ENCODE data around the gene SLC25A45. TPM values are rescaled to one million over a fixed set of nuclear protein-coding genes. Genes with fewer than 3 reads are reported as not detected.

Gene SLC25A45
- total RNA-seq, 4 donors from 2014 or later = 2.6 to 12.4 (median 5.6) TPM

DNA sequence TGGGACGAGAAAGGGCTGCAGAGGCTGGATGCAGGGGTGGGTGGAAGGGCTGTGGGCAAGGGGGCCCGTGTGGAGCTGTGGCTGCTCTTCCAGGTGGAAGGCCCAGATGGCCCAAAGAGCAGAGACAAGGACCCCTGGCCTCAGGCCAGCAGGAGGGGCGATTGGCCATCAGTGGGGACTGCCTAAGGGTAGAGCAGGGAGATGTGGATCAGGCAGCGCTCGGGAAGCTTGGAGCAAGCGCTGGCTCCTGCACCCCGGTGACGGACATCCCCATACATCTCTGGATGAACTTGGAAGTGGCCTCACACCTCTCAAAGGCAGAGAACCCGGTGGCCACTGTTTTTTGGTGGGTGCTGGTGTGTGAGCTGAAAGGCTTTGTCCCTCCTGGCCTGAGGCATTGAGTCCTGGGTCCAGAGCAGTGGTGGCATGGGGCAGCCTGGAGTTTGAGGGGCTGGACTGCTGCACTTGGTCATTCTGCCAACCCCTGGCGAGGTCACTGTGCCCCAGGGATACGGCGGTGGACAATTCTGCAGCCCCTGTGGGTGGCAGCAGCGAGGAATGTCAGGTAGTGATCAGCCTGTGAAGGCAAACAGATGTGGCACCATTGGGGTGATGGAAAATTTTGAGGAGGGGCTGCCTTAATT, 9.9 kb upstream of the SLC25A45 start:
- no peak for ATAC-seq
- in situ Hi-C loops (cut with MboI; ENCODE audit: low sequenced_read_pairs in 4 of 4) = no loop called here
- Histone ChIP-seq H3K4me3 (no peak overlapping the region), H3K4me1 (peaks cover 25 to 28% of the 10 kb centered on the region in 2 donors), H3K36me3 (peaks cover 0 to 31% of the 10 kb centered on the region in 2 donors), H3K27me3 (no peaks in the 10 kb centered on the region), H3K27ac (peak overlapping the region; percentile 38 to 100 (median 82)), H3K9me3 (no peaks in the 10 kb centered on the region)
- TF ChIP-seq, protein P1, sequence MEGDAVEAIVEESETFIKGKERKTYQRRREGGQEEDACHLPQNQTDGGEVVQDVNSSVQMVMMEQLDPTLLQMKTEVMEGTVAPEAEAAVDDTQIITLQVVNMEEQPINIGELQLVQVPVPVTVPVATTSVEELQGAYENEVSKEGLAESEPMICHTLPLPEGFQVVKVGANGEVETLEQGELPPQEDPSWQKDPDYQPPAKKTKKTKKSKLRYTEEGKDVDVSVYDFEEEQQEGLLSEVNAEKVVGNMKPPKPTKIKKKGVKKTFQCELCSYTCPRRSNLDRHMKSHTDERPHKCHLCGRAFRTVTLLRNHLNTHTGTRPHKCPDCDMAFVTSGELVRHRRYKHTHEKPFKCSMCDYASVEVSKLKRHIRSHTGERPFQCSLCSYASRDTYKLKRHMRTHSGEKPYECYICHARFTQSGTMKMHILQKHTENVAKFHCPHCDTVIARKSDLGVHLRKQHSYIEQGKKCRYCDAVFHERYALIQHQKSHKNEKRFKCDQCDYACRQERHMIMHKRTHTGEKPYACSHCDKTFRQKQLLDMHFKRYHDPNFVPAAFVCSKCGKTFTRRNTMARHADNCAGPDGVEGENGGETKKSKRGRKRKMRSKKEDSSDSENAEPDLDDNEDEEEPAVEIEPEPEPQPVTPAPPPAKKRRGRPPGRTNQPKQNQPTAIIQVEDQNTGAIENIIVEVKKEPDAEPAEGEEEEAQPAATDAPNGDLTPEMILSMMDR (IDR thresholded peaks at IDR 0.05 in 4 of 5, conservative IDR thresholded peaks at IDR 0.05 in 1 of 5) = no peak
- no peak for TF ChIP-seq POLR2A (IDR thresholded peaks at IDR 0.05)
- DNase-seq = no peak
- intact Hi-C loops (cut with DNase I; ENCODE audit: low total_unique reads) = no loop called here

DNA sequence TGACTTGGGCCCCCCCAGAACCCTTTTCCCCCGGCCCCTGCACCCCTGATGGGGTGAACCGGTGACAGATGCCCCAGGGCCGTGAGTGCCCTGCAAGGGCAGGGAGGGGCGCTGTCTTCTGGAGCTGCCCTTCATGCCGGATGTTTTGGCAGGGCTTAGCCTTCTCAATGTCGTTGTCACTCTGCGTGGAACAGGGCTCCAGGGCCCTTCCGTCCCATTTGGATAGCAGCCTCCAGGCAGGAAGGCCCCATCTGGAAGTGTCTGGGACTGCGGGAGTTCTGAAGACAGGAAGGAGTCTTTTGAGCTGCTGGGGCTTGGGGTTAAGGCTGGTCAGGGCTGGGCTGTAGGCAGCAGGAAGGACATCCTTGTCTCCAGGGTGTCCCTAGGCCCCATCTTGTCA, 8.6 kb upstream of the SLC25A45 start:
- intact Hi-C loops (cut with DNase I; ENCODE audit: low total_unique reads) (no loop called here), in situ Hi-C loops (cut with MboI; ENCODE audit: low sequenced_read_pairs in 4 of 4) (no loop called here)
- H3K27me3 ChIP-seq = no peaks in the 10 kb centered on the region
- H3K27ac ChIP-seq = peak overlapping the region; percentile 38 to 100 (median 82)
- ATAC-seq (peak; percentile 3 to 17), DNase-seq (no peak)
- H3K36me3 ChIP-seq = peaks cover 0 to 25% of the 10 kb centered on the region in 2 donors
- H3K4me1 ChIP-seq = peaks cover 33 to 36% of the 10 kb centered on the region in 2 donors
- H3K9me3 ChIP-seq = no peaks in the 10 kb centered on the region
- TF ChIP-seq POLR2A (IDR thresholded peaks at IDR 0.05) = no peak
- TF ChIP-seq, protein P1 (IDR thresholded peaks at IDR 0.05 in 4 of 5, conservative IDR thresholded peaks at IDR 0.05 in 1 of 5) = no peak
- H3K4me3 ChIP-seq = peak overlapping the region in 2 of 4 donors; percentile 15 to 38

DNA sequence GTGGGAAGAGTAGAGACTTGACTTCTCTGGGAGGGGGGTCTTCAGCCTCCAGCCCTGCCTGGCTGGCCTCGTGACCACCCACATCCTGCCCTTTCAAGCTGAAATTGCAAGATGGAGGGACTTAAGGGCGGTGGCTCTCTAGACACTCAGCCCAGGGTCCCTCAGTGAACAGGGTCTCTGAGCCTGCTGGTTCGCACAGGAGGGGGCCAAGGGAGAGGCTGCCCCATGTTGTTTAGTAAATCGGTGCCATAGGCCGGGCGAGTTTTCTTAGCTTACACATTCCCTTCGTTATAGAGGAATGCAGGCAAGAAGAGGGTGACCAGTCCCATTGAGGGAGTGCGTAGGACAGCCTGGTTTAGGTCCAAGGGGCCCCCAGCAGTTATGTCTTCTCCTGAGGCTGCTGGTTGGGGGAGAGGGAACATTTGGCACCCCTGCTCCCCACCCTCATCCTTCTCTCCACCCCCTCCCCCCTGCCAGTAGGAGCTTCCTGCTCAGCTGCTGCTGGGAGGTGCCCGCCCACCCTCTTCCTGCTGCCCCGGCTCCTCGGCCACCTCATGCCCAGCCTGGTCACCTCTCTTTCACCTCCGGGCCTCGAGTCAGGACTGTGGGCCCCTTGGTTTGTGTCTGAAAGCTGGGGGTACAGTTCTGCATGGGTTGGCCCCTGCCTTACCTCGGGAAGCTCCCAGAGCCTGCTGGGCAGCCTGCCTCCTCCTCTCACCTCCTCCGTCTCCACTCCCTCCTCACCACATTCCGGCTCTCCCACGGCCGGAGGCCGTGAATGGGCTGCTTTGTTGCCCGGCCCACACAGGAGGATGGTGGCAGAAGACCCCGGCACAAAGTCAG, 7.9 kb upstream of the SLC25A45 start:
- no peak for DNase-seq
- intact Hi-C loops (cut with DNase I; ENCODE audit: low total_unique reads) (no loop called here), in situ Hi-C loops (cut with MboI; ENCODE audit: low sequenced_read_pairs in 4 of 4) (no loop called here)
- Histone ChIP-seq H3K4me1 (peaks cover 37 to 39% of the 10 kb centered on the region in 2 donors), H3K27me3 (no peaks in the 10 kb centered on the region), H3K9me3 (no peaks in the 10 kb centered on the region), H3K4me3 (peak overlapping the region in 2 of 4 donors; percentile 15 to 38), H3K27ac (peak overlapping the region; percentile 38 to 100 (median 82)), H3K36me3 (peaks cover 0 to 25% of the 10 kb centered on the region in 2 donors)
- TF ChIP-seq, protein P1 (IDR thresholded peaks at IDR 0.05 in 4 of 5, conservative IDR thresholded peaks at IDR 0.05 in 1 of 5) = no peak
- TF ChIP-seq POLR2A (IDR thresholded peaks at IDR 0.05) = no peak
- no peak for ATAC-seq

DNA sequence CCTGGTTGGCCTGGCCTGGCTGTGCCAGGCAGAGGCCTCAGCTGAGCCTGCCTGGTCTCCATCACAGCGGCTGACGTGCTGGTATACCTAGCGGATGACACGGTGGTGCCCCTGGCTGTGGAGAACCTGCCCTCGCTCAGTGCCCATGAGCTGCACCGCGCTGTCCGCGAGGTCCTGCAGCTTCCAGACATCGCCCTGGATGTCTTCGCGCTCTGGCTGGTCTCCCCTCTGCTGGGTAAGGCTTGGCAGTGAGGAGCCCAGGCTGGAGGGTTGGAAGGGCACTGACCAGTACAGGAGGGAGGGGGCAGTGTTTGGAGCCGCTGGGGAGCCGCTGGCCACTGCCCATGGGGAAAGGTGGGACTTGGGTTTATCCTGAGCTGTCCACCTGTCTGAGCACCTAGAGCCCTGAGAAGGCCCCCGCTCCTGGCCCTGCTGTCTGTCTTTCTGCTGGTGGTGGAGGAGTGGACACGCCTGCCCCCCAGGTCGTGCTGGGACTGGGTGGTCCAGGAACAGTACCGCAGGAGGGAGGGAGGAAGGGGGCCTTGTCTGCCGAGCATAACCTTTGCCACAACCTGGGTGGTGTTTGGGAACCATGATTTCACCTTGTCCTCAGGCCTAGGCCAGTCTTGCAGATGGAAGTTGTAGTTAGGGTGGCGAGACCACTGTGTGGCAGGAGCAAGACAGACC, 7.0 kb upstream of the SLC25A45 start:
- intact Hi-C loops (cut with DNase I; ENCODE audit: low total_unique reads) = no loop called here

More for the DNA sequence above, 7.0 kb upstream of the SLC25A45 start:
- H3K9me3 ChIP-seq = no peaks in the 10 kb centered on the region
- in situ Hi-C loops (cut with MboI; ENCODE audit: low sequenced_read_pairs in 4 of 4) = no loop called here
- no peak for DNase-seq
- ATAC-seq = no peak
- H3K27ac ChIP-seq = peak overlapping the region; percentile 38 to 100 (median 82)
- TF ChIP-seq, protein P1 (IDR thresholded peaks at IDR 0.05 in 4 of 5, conservative IDR thresholded peaks at IDR 0.05 in 1 of 5) = no peak
- TF ChIP-seq POLR2A (IDR thresholded peaks at IDR 0.05) = no peak
- H3K36me3 ChIP-seq = peaks cover 0 to 20% of the 10 kb centered on the region in 2 donors
- H3K27me3 ChIP-seq = no peaks in the 10 kb centered on the region
- peaks cover 42 to 43% of the 10 kb centered on the region in 2 donors for H3K4me1 ChIP-seq
- H3K4me3 ChIP-seq = no peak overlapping the region
